ENCODE results near the gene FASTKD2. TPM values are rescaled to one million over a fixed set of nuclear protein-coding genes. Genes with fewer than 3 reads are reported as not detected.

The FASTKD2 gene
- total RNA-seq, 3 donors from 2014 or later = 29.3 to 52.7 (median 32.4) TPM

GRCh38 chr2:206790311-206790935, 25.0 kb downstream of the FASTKD2 start:
- DNase-seq (ENCODE audit: low spot score in 2 of 2) = no peak
- H3K9me3 ChIP-seq = no peaks in the 10 kb centered on the region
- no peak overlapping the region for H3K4me3 ChIP-seq
- H3K4me1 ChIP-seq = no peaks in the 10 kb centered on the region
- intact Hi-C loops (cut with DNase I; ENCODE audit: low total_unique reads) = loop anchor here (10.0 kb wide), 1 partner anchor 694 kb away; no protein-coding TSS in a partner anchor
- TF ChIP-seq POLR2A (IDR thresholded peaks at IDR 0.05) (no peak), CTCF (IDR thresholded peaks at IDR 0.05) (no peak), POLR2AphosphoS5 (IDR thresholded peaks at IDR 0.05) (no peak)
- no peaks in the 10 kb centered on the region for H3K36me3 ChIP-seq
- no peak overlapping the region for H3K27ac ChIP-seq
- H3K27me3 ChIP-seq = no peaks in the 10 kb centered on the region

- Histone ChIP-seq H3K36me3 (no peaks in the 10 kb centered on the region), H3K9me3 (no peaks in the 10 kb centered on the region), H3K27ac (no peak overlapping the region), H3K27me3 (no peaks in the 10 kb centered on the region), H3K4me3 (no peak overlapping the region), H3K4me1 (no peaks in the 10 kb centered on the region)
- no peak for TF ChIP-seq POLR2AphosphoS5 (IDR thresholded peaks at IDR 0.05)
- no peak for TF ChIP-seq POLR2A (IDR thresholded peaks at IDR 0.05)
- TF ChIP-seq CTCF (IDR thresholded peaks at IDR 0.05) = no peak
- intact Hi-C loops (cut with DNase I; ENCODE audit: low total_unique reads) = loop anchor here (10.0 kb wide), 1 partner anchor 692 kb away; no protein-coding TSS in a partner anchor
- no peak for DNase-seq (ENCODE audit: low spot score in 2 of 2)
These were observed 27.2 kb downstream of the FASTKD2 start for GRCh38 chr2:206792645-206793044.

- Histone ChIP-seq H3K27ac (no peak overlapping the region), H3K9me3 (no peaks in the 10 kb centered on the region), H3K4me1 (no peaks in the 10 kb centered on the region), H3K27me3 (no peaks in the 10 kb centered on the region), H3K36me3 (no peaks in the 10 kb centered on the region), H3K4me3 (no peak overlapping the region)
- intact Hi-C loops (cut with DNase I; ENCODE audit: low total_unique reads) = loop anchor here (10.0 kb wide), 1 partner anchor 687 kb away; no protein-coding TSS in a partner anchor
- no peak for TF ChIP-seq POLR2AphosphoS5 (IDR thresholded peaks at IDR 0.05)
- TF ChIP-seq CTCF (IDR thresholded peaks at IDR 0.05) = no peak
- TF ChIP-seq POLR2A (IDR thresholded peaks at IDR 0.05) = no peak
- DNase-seq (ENCODE audit: low spot score in 2 of 2) = no peak
These were observed 32.0 kb downstream of the FASTKD2 start for GRCh38 chr2:206797376-206797775.

- Histone ChIP-seq H3K4me3 (no peak overlapping the region), H3K27me3 (no peaks in the 10 kb centered on the region), H3K4me1 (no peaks in the 10 kb centered on the region), H3K36me3 (no peaks in the 10 kb centered on the region), H3K27ac (no peak overlapping the region), H3K9me3 (no peaks in the 10 kb centered on the region)
- intact Hi-C loops (cut with DNase I; ENCODE audit: low total_unique reads) = loop anchor here (10.0 kb wide), 1 partner anchor 687 kb away; no protein-coding TSS in a partner anchor
- no peak for DNase-seq (ENCODE audit: low spot score in 2 of 2)
- no peak for TF ChIP-seq POLR2A (IDR thresholded peaks at IDR 0.05)
- TF ChIP-seq CTCF (IDR thresholded peaks at IDR 0.05) = no peak
- TF ChIP-seq POLR2AphosphoS5 (IDR thresholded peaks at IDR 0.05) = no peak
These were observed 32.6 kb downstream of the FASTKD2 start for GRCh38 chr2:206798000-206798399.

- Histone ChIP-seq H3K27ac (no peak overlapping the region), H3K4me1 (no peaks in the 10 kb centered on the region), H3K4me3 (no peak overlapping the region), H3K9me3 (no peaks in the 10 kb centered on the region), H3K36me3 (no peaks in the 10 kb centered on the region), H3K27me3 (no peaks in the 10 kb centered on the region)
- intact Hi-C loops (cut with DNase I; ENCODE audit: low total_unique reads) = loop anchor here (10.0 kb wide), 1 partner anchor 686 kb away; no protein-coding TSS in a partner anchor
- no peak for DNase-seq (ENCODE audit: low spot score in 2 of 2)
- TF ChIP-seq POLR2A (IDR thresholded peaks at IDR 0.05) (no peak), POLR2AphosphoS5 (IDR thresholded peaks at IDR 0.05) (no peak), CTCF (IDR thresholded peaks at IDR 0.05) (no peak)
These were observed 33.7 kb downstream of the FASTKD2 start for GRCh38 chr2:206799083-206799482.

Measured in breast epithelium (tissue), 4 donors.